Putamen (tissue), 1 donor: ENCODE data around the gene AGAP1.
A peak's percentile ranks its signal among the peaks of the same experiment; 100 is the strongest.

Experiments used
- DNase-seq: peaks from one replicate; pipeline ENCODE4 v3.0.0-alpha.2; 2016; ENCODE audit warnings: low spot score

Gene AGAP1

DNA sequence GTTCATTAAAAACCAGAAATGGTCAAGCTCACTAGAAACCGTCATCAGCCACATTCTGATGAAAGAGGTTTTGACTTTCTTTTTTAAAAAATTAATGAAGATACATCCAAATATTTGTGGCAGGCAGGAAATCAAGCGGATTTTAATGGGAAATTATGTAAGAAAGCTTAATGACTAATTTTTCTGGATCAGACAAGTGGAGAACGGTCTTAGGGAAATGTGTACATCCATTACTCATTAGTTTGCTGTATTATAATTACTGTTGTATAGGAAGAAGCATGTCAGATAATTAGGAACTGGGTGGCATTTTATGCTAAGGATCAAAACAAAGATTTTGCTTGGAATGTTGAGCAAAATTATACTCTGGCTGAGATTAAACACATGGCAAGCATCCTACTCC, 39.4 kb downstream of the AGAP1 start:
- DNase-seq: no peak

DNA sequence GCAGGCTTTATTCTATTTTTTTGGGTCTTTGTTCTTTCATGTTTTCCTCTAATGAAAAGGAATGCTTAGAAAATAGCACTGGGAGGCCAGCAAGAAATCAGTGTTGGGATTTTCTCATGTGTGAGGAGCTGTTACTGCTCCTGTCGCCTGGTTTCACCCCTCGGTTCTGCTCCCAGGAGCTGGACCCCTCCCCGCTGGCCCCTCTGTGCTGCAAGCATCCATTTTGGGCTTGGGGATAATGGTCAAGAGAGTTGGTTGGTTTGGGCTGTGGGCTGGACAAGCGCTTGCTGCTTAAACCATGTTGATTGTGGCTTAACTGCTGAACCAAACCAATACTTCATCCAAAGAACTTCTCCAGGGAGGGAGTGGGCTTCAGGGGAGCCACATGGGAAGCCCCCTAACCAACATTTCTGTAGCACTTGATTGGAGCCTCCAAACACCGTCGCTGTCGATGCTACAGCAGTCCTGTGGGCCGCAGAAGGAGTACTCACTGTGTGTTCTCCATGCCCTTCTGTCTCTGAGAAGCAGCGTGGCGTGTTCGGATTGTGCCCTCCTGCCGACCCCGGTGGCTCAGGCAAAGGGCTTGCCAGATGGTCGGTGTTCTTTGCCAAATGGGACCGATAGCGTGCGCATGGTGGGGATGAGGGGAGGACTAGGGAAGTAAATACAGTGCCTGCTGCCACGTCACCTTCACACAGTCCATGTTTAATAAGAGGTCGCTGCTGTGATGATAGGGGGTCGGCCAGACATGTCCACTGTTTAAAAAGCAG, 40.0 kb downstream of the AGAP1 start:
- DNase-seq: no peak

DNA sequence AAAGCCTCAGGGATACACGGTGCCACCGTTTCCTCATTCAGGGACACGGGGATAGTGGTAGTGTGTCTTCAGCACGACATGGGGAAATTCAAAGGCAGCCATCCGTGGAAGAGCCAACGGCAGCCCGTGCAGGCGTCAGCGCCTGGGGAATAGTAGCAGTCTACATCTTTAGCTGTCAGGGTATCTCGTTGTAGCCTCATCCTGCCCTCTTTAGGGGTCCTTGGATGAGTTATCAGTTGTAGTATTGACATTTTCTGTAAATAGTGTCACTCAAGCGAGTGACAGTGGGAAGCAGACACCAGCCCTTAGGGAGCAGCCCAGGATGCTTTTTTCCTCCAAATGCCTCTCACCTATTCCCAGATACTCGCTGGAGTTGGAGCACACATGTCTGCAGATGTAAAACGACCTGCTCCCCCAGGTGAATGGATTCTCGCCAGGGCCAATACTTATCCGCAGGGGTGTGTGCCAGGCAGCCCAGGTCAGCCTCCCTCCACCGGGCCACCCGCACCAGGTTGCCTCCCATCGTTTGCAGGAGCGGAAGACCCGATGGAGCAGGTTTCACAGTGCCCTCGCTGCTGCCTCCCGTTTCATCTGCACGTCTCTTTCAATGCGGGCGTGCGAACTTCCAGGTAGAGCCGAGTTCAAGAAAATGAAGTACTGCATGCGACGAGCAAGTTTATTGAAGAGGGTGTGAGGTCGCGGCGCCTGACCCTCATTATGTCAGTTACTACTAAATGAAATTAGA, 41.0 kb downstream of the AGAP1 start:
- DNase-seq: no peak

DNA sequence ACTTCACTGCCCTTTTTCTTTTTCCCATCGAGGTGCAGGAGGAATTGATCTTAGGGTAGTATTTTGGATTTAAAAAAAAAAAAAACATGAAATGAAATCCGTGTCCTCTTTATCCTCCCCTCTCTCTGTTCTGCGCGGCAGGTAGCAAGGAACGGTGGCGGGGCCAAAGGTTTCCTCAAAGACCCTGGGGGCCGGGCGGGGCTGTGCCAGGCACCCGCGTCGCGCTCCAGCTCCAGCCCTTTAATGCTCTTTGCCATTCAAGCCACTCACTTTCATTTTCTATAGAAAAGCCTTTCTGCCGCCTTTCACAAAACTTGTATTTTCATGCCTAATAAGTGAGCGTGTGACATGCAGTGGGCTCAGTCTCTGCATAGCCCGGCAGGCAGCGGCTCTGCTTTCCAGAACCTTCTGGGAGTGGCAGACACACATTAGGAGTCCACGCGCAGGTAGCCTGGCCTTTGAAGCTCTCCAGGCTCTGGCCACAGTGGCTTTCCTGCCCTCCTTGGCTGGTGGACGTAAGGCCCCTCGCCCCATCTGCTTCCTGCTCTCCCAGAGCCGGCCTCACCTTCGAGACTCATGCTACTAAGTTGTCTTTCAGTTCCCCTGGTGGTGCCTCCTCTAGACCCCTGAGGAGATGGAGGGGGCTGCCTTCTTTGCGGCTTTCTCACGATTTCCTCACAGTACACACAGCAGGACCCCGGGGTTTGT, 41.7 kb downstream of the AGAP1 start:
- DNase-seq: no peak

DNA sequence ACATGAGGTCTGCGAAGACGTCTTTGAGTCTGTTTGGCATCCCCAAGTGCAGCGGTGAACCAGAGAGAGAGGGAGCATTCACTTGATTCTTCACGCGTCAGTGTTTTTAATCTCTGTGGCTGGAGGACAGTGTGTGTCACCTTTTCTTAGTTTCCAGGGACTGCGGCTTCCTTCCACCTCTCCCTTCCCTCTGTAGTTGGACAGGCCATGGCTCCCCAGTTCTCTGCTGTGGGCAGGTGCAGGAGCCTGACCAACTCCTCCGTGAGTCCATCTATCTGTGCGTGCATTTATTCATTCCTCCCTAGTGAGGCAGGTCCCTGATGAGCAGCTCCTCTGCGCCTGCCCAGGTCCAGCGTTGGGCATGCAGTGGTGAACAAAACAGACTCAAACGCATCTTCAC, 42.9 kb downstream of the AGAP1 start:
- no peak for DNase-seq

DNA sequence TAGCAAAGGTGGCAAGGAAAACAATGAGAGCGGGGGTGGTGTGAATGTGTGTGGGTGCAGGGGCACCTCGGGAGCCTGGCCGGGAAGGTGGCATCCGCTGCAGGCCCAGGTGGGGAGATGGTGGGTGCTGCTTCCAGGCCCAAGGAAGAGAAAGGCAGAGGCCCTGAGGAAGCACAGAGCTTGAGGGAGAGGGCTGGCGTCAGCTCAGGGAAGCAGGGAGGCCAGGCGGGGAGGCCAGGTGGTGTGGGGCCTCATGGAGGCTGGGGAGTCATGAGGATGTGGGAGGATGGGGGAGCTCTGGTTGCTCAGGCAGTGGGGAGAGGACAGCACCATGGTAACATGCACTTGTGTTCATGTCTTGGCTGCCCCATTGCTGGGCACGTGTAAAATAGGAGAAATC, 43.3 kb downstream of the AGAP1 start:
- no peak for DNase-seq

DNA sequence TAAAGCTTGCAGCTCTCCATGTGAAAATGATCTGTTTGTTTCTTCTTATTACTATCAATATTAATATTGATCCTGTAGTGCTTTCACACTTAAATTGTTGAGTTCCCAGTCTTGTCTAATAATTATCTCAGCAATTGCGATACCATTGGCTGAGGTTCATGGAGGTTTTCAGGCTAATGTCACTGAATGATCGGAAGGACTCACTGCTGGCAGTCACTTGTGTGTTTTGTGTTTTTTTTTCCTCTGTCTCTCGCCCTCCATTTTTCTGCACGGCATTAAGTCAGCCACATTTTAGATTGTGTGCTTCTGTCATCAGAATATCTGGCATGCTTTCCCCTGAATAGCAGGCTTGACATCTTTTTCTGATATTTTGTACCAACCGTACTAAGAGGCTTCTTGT, 43.7 kb downstream of the AGAP1 start:
- DNase-seq: no peak

DNA sequence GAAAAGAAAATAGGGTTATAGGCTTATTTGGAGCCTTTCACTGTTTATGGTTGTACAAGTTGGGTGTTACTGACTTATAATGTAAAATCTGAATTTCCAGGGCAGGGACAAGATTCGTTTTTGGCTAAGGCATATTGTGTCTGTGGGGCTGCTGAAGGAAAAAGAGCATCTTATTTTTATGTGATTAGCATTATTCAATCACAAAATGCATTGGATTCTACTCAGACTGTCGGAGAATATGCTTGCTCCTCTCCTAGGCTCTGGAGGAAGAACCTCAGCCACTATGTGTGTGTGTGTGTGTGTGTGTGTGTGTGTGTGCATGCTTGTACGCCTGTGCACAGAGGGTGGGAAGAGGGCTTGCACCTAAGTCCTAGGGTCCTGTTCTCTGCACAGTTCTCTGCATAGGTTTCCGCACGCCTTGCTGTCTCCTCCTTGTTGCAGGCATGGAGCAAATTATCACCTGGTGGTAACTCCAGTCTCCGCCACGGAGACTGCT, 44.3 kb downstream of the AGAP1 start:
- no peak for DNase-seq

DNA sequence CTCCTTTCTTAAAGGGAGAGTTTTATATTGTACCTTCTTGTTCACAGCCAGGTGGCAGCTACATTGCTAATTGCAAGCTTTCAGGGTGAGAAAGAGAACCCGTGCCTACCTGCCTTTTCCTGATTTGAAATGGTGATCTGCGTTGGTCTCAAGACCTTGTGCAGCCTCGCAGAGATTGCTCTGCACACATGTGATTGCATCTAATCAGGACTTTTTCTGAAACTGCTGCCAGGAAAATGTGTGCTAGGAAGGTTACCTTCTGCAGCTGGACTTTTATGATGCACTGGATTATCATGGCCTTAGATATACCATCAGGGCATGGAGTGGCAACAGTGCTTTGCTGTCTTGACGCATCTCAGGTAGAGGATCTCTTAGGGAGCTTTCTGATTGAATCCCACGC, 45.1 kb downstream of the AGAP1 start:
- DNase-seq: no peak

DNA sequence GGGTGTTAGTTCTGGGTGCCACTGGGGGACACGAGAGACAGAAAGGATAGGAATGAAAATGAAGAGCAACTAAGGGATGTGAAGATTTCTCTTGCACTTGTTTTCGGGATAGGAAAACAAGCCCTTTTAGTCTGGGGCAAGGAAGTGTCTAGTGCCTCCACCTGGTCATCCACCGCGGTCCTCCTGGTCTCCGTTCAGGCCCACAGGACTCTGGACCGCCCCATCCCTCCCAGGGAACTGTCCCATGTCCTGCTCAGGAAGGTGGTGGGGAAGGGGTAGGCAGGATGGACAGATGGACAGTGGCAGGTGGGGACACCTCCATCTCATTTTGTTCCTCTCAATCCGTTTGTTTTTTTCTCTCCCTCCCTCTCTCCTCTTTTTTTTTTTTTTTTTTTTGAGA, 45.9 kb downstream of the AGAP1 start:
- DNase-seq: no peak

DNA sequence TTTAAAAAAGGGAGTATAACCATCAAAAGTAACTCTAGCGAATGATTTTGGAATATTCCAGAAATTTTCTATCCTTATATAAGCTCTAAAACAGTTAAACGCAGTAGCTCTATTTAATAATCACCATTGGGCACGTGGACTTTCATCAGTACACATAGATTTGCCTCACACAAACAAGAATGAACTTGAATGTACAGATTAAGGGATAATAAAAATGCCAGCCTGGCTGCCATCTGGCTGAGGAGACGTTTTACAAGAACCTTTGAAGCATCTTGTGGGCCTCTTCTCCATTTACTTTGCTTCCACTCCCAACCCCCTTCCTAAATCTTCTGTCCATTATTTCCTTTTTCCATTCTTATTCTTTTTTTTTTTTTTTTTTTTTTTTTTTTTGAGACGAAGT, 47.2 kb downstream of the AGAP1 start:
- no peak for DNase-seq

DNA sequence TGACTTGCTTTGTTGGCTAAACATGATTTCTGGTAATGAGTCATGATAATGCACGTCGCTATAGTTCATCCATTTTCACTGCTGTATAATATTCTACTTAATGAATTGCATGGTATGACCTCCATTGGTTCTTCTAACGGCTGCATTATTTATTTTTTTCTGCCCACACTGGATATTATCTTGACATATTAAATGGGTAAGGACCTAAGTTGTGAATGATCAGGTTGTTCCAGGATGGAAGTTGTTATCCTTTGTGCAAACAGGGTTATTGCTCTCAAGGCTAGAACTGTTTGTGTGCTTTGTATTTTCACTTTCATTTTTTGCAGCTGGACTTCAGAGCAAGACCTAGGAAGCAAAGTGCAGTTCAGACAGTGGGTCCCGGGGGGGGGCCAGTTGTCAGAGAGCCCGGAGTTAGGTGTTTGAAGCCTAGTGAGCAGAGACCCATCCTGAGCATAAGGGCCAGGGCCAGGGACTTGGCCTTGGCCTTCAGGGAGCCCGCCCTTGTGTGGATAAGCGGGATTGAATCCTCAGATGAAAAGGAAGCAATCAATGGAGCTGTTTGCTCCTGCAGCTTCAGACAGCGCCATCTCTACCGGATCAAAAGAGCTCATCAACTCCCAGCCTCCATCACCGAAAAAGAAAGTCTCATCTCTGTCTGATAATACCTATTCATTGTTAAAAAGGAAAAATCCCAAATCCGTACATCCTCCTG, 48.2 kb downstream of the AGAP1 start:
- DNase-seq: no peak

DNA sequence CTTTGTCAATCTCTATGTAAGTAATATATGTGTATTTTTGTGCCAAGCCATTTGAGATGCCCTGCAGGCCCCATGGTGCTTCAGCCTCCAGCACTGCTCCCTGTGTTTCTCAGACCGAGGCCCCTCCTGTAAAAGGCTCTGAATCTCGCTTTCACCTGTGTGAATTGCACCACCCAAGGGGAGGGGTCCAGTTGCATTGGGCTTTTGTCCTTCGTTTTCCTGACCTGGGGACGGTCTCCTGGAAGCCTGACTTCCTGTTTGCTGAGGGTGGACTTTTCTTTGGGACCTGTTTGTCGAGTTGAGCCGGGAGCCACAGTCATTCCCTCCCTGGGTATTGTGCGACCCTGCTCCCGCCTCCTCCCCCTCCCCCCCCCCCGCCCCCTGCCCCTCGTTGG, 48.9 kb downstream of the AGAP1 start:
- no peak for DNase-seq

DNA sequence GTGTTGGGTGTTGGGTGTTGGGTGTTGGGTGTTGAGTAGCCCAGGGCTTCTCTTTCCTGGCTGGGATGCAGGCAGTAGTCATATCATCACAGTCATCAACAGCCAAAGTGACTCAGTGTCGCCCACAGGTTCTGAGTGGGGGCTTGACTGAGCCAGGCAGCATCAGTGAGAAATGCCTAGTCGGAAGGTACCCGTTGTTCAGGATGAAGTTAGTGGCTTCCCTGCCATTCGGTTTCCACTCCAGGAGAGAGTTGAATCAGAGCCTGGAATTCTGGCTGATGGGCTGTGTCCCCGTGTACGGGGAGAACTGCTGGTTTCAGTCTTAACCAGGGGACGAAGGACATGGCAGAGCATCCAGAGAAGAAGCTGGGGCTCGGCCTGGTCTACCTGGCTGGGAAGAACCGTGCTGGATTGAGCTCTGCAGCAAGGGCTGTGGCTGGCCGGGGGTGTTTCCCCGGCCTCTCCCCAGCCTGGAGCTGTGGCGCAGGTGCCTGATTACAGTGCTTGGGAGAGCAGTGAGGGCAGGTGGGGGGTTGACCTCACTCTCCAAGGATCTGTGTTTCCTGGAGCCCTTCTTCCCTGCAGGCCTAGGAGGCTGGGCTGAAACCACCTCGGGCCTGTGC, 49.4 kb downstream of the AGAP1 start:
- peak; percentile 39 for DNase-seq

DNA sequence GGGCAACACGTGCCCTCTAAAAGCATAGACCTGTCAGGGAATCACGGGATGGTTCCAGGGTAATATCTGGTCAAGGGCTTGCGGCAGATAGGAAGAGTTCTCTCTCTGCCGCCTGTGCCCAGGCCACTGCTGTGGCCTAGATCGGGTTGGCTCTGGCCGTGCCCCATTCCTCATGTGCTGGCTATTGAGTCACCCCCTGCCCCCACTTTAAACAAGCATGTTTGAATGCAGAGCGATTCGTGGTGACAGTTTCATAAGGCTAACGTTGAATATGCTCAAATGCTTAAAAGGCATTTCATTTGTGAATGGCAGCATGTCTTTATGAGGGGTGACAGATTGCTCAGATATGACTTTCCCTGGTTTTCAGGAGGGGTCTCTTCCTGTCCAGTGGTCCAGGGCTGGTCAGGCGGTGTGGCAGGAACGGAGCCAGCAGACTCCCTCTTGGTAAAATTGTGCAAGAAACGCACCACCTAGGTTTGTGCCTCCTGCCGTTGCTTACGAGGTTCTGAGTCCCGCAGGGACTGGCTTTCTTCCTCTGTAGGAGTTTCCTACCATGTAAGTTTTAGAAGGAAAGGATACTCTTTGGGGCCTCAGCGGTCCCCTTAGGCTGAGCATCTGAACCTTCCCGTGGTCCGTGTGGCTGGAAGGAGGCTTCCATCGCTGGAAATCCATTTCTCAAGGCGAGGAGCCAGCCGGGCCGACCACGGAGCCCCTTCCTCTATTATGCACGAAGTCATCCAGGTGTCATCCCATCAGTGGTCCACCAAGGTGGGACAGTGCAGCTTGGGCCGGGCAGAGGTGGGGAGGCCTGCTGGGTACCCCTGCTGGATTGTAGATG, 50.2 kb downstream of the AGAP1 start:
- DNase-seq: no peak

DNA sequence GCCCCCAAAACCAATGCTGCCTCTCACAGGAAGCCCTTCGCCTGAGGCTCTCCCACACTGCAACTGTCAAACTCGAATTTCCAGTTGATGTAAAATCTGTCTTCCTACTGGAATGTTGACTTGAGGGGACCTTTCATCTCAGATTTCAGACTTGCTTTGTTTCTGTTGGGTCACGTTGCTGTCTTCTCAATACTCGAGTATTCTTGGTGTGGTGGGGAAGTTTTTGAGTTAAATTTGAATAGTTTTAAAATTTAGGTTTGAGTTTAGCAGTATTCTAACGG, 50.8 kb downstream of the AGAP1 start:
- DNase-seq: no peak

DNA sequence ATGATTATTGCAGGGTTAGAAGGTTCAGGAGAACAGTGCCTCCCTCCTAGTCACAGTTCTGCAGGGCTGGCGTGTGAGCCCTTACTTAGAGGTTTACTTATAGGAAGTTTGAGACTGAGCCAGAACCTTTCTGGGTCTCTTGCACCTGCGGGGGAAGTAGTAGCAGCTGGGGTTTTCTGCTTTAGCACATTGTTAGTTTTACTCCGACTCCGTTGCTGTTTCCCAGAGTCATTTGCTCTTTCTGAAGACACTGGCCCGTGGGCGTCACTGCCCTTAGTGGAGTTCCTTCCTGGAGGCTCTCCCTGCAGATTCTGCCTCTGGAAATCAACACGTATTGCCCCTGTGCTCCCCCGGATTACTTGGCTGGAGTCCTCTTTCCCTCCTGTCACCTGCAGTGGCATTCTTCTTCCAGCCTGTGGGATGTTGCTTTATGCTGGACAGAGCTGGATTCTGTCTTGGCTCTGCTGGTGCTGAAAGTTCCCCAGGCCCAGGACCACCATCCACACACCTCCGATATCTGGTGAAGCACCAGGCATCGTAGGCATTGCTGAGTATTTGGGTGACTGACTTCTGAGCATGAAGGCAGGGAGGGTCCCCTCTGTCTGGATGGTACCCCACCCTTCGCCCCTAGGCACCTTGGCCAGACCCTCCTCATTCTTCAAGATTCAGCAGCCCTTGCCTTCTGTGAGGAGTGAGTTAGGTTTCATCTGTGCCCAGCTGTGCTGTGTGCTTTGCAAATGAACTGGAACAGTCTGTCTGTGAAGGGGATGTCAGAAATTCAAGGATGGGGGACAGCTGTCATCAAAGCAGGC, 51.7 kb downstream of the AGAP1 start:
- DNase-seq: no peak

DNA sequence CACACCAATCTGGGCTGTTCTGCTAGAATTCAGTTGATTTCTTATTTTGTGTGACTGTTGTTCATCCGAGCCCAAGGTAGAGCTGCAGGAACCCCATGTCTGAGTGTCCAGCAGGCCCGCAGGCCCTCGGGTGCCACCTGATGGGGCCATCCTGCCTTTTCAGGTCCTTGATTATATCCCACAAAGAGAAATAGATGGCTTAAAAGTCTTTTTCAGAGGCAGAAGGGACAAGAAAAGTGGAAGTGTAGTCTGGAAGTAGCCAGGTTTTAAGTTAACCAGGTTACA, 52.2 kb downstream of the AGAP1 start:
- no peak for DNase-seq

DNA sequence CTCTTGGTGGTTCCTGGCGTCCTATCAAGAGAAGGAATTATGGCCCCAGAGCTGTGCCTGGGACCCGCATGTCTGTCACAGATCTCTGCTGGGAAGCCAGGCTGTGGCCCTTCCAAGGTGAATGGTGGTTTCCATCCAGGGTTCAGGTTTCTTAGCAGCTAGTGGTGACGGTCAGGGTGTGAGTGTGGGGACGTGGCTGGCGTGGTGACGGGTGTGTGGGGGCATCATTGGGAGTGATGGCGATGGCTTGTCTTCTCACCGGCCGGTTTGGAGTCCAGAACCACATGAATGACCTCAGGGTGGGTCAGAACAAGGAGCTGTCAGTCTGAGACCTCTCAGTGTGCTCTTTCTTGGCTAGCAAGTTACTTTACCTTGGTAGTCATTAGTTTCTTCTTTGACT, 52.6 kb downstream of the AGAP1 start:
- DNase-seq: no peak

DNA sequence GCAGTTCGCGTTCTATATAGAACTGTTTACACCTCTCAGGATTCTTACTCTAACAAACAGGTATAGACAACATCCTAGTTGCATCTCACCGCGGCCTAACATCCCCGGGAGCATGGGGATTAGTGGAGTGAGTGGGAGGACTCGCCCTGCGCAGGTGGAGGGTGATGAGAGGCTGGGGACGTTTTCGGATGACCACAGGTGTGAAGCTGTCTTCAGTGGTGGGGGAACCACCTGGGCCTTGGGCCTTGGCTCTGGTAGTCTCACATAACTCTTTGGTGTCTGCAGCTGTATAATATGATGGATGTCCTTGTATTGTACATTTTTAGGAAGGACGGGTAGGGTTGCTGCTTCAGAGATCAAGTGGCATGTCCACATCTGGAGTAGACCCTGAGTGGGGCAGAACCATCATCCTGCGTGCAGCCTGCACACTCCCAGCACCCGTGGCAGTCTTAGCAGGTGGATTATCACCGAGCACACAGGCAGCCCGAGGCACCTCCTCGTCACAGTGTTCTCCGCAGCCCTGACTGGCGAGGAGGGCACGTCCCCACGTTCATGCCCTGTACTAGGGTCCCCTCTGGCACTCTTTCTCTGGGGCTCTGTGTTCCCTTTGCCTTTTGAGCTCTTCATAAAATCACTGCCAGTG, 56.0 kb downstream of the AGAP1 start:
- no peak for DNase-seq
